SU-DHL-6 (cell line): ENCODE measurements around the gene ABCC10.

Experiments
- CTCF ChIP-seq: fragments of 200-600 bp; sonication (generic); IDR thresholded peaks from one replicate; pipeline ENCODE4 v1.5.1; 2017; ENCODE audit warnings: antibody characterized with exemption, mild to moderate bottlenecking, low read length, moderate library complexity; ENCODE audit not compliant: insufficient read depth, poor library complexity, severe bottlenecking
- EZH2phosphoT487 ChIP-seq: fragments of 200-600 bp; sonication (generic), shearing (Covaris generic); conservative IDR thresholded peaks from 2 replicates; pipeline ENCODE4 v1.6.1; 2018; ENCODE audit warnings: mild to moderate bottlenecking, antibody characterized with exemption, low read length, moderate library complexity, mixed read lengths

- TF ChIP-seq CTCF (no peak), EZH2phosphoT487 (no peak)
These were observed 68.1 kb downstream of the ABCC10 start for GRCh38 chr6:43495409-43495941.
